NK-92 treated with Interleukin-12 subunit alpha and Interleukin-12 subunit beta, amount 100 ng/mL, for 24 hours (cell line): Measurements from ENCODE around the gene WDR1.

Experiments
- DNase-seq: peaks from one replicate; lab custom pipeline; 2025; lab: John Stamatoyannopoulos, UW

The WDR1 gene

GRCh38 chr4:10066670-10067651 lies 49.6 kb downstream of the WDR1 start:
- no peak for DNase-seq

DNA sequence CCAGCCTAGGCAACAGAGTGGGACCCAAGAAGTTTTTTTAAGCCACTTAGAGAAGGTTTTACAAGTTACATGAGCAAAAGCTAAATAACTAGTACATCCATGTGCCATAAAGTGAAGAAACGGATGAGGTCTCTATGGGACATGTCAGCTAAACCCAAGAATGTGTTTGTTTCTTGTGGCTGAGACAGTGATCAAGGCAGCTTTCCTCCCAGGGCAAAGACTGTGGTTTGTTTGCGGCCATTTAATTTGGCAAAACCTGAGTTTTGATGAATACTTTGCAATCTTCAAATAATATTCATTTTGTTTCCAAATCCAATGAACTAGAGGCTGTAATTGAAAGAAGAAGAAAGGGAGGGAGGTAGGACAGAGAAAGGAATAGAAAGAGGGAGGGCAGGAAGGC lies 50.4 kb downstream of the WDR1 start:
- DNase-seq, result no peak

- no peak for DNase-seq
Observed at GRCh38 chr4:10063544-10064300, 52.9 kb downstream of the WDR1 start.

GRCh38 chr4:10061650-10062415 lies 54.8 kb downstream of the WDR1 start:
- DNase-seq, result no peak

DNA sequence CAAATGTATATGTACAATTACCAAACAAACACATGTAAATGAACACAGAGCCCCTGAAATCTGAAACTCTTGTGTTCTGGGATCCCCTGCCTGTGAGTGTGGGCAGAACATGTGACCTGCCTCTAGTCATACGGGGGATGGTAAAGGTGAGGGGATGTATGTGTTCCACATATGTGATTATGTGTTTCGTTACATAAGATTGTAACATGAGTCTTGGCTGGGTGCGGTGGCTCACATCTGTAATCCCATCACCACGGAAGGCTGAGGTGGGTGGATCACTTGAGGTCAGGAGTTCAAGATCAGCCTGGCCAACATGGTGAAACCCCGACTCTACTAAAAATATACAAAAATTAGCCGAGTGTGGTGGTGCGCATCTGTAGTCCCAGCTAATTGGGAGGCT lies 58.2 kb downstream of the WDR1 start:
- DNase-seq, result no peak

- DNase-seq, result no peak
Observed at GRCh38 chr4:10057023-10057395, 59.6 kb downstream of the WDR1 start.

DNA sequence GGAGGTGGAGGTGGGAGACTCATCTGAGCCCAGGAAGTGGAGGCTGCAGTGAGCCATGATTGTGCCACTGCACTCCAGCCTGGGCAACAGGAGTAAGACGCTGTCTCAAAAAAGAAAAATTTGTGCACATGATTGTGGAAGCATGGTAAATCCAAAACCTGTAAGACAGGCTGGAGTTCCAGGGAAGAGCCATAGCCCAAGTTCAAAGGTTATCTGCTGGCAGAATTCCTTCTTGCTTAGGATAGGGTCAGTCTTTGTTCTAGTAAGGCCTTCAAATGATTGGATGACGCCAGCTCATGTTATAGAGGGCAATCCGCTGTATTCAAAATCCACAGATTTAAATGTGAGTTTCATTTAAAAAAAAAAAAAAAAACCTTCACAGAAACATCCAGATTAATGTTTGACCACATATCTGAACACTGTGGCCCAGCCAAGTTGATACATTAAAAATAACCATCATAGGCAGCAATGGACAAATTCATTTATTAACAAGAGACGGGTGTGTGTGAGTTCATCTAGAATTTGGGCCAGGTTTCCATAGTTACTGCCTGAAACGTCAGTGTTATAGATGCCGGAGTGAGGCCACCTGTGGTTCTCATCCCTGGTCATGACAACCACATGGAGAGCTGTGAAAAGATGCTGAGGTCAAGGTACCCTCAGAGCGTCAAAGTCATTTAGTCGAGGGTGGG lies 60.1 kb downstream of the WDR1 start:
- DNase-seq, result no peak

DNA sequence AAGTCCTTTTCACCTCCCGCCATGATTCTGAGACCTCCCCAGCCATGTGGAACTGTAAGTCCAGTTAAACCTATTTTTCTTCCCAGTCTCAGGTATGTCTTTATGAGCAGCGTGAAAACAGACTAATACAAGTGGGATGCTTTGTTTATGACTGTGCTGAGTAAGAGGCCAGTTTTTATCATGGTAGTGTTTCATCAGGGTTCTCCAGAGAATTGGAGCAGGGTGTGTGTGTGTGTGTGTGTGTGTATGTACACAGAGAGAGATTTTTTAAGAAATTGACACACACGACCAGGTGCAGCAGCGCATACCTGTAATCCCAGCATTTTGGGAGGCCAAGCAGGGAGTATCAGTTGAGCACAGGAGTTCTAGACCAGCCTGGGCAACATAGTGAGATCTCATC lies 60.7 kb downstream of the WDR1 start:
- no peak for DNase-seq

GRCh38 chr4:10054571-10055041 lies 62.0 kb downstream of the WDR1 start:
- no peak for DNase-seq

DNA sequence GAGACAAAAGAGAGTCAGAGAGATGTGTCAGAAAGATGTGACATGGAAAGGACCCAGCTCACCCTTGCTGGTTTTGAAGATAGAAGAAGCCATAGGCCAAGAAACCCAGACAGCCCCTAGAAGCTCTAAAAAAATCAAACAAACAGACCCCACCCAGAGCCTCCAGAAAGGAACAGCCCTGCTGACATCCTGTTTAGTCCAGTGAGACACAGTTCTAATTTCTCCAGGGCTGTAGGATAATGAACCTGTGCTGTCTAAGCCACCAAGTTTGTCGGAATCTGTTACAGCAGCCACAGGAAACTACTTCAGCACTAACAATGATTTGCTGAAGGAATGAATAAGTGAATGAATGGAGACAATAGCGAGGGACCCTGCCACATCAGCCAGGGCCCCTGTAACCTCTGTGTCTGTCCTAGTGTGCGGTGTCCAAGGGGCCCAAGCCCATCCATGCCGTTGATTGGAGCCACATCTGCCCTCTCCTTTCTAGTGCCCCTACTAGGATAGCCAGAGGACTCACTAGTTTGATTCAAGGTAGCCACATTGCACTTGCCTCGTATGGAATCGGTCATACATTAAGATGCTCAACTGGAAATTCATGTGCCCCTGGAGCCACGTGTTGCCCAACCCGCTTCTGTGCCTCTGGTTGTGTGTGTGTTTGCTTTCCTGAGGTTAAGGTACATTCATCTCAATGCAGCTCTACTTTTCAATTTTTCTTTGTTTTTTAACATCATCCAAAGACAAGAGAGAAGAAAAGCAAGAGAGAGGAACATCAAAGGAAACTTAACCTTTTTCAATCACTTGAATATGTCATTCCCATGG lies 62.8 kb downstream of the WDR1 start:
- DNase-seq, result no peak

GRCh38 chr4:10051517-10052135 lies 65.0 kb downstream of the WDR1 start:
- DNase-seq, result no peak

- DNase-seq, result no peak
Observed at GRCh38 chr4:10050721-10051120, 65.9 kb downstream of the WDR1 start.

GRCh38 chr4:10050261-10050661 lies 66.3 kb downstream of the WDR1 start:
- DNase-seq, result no peak

- no peak for DNase-seq
Observed at GRCh38 chr4:10048941-10049697, 67.5 kb downstream of the WDR1 start.

GRCh38 chr4:10047967-10048366 lies 68.6 kb downstream of the WDR1 start:
- no peak for DNase-seq

GRCh38 chr4:10046471-10046870 lies 70.1 kb downstream of the WDR1 start:
- no peak for DNase-seq

GRCh38 chr4:10045481-10045880 lies 71.1 kb downstream of the WDR1 start:
- DNase-seq, result no peak

DNA sequence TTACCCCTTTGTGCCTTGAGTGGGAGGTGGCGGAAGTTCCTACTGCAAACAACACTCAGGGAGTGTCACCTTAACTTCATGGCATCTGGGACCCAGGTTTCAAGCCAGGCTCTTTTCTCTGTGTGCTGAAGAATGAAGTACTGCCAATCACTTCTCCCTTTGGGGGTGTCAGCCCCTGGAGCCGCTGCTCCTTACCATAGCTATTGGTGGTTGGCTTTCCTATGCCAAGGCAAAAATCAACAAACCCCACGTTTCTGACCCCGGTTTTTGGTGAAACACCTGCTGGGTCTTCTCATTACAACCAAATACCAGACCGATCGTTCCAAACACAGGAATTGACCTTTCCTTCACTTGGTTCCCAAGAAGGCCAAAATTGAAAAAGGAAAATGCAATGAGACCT lies 75.6 kb downstream of the WDR1 start:
- DNase-seq, result no peak

DNA sequence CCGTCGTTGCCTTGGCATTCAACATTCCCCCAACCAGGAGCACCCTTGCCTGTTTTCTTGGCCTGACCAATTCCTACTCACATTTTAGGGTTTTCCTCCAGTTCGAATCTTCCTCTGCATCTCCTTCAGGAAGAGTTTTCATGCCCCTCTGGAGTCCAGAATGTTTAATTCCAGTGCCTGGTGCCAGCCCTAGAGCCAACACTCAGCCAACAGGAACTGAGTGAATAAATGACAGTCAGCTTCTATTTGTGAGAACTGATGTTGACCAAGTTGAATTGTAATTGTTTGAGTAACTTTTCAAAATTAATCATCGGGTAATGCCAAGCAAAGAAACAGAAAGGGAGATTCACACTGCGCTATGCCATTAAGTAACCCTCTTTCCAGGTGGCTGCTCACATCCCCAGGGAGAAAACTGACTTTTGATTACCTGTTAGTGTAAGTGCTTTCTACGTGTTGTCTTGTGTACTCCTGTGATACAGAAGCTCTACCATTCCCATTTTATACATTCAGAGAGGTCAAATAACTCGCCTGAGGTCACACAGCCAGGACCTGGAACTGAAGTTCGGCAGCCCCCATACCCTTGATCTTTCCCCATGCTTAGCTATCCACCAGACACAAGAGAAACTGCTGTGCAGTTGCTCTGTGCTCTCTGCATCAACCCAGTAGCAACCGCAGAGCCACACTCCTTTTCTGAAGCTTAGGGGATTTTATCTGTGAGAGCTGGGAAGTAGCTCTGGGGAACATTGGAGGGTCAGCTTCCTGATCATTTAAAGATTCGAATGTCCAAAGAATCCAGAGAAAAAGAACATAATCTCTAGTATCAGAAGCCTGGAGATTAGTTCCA lies 76.3 kb downstream of the WDR1 start:
- no peak for DNase-seq
